HG03457 (cell line): Measurements from ENCODE around the gene TTC9B.
"Not testable (repeated sequence)": the region's sequence is repeated elsewhere in the genome, so short reads cannot be mapped to it uniquely, and the experiment has no call there.

ENCODE experiments used
- ATAC-seq: cut with Tn5 transposase; IDR thresholded peaks from one replicate; pipeline ENCODE4 v1.9.1; 2021; ENCODE audit warnings: moderate number of reproducible peaks; ENCODE audit not compliant: unreplicated experiment

The TTC9B gene

GRCh38 chr19:40233811-40234389 is 15.7 kb upstream of the TTC9B start:
- no peak for ATAC-seq

GRCh38 chr19:40232949-40233810 is 15.0 kb upstream of the TTC9B start:
- no peak for ATAC-seq

- no peak for ATAC-seq
Observed at GRCh38 chr19:40232479-40232878, 14.3 kb upstream of the TTC9B start.

- ATAC-seq: no peak
Observed at GRCh38 chr19:40231544-40232424, 13.6 kb upstream of the TTC9B start.

GRCh38 chr19:40231057-40231456 is 12.9 kb upstream of the TTC9B start:
- no peak for ATAC-seq

- no peak for ATAC-seq
Observed at GRCh38 chr19:40229926-40230417, 11.8 kb upstream of the TTC9B start.

GRCh38 chr19:40229484-40229883 is 11.3 kb upstream of the TTC9B start:
- no peak for ATAC-seq

- ATAC-seq: no peak
Observed at GRCh38 chr19:40228863-40229262, 10.7 kb upstream of the TTC9B start.

GRCh38 chr19:40228346-40228745 is 10.2 kb upstream of the TTC9B start:
- ATAC-seq: no peak

- no peak for ATAC-seq
Observed at GRCh38 chr19:40225440-40226305, 7.5 kb upstream of the TTC9B start.

- no peak for ATAC-seq
Observed at GRCh38 chr19:40224342-40225150, 6.4 kb upstream of the TTC9B start.

GRCh38 chr19:40223135-40223822 is 5.1 kb upstream of the TTC9B start:
- no peak for ATAC-seq

- no peak for ATAC-seq
Observed at GRCh38 chr19:40221858-40222619, 3.9 kb upstream of the TTC9B start.

- no peak for ATAC-seq
Observed at GRCh38 chr19:40220674-40221073, 2.5 kb upstream of the TTC9B start.

GRCh38 chr19:40219721-40220276 is 1.6 kb upstream of the TTC9B start:
- no peak for ATAC-seq

GRCh38 chr19:40219029-40219428 is 845 bp upstream of the TTC9B start:
- ATAC-seq: not testable (repeated sequence)

GRCh38 chr19:40217027-40217810 is 965 bp downstream of the TTC9B start:
- ATAC-seq: no peak
